PFSK-1 (cell line): Measurements from ENCODE around the gene CYSRT1. TPM values are rescaled to one million over a fixed set of nuclear protein-coding genes. Genes with fewer than 3 reads are reported as not detected.

Source experiments
- FOXP2 ChIP-seq: optimal IDR thresholded peaks from 2 replicates; pipeline ENCODE3; 2011; ENCODE audit warnings: borderline replicate concordance, control low read depth, inconsistent platforms; ENCODE audit not compliant: insufficient read depth; ENCODE audit errors: extremely low read length, extremely low read depth
- POLR2AphosphoS5 ChIP-seq: IDR thresholded peaks from 2 replicates; pipeline ENCODE4 v1.6.1; 2012; ENCODE audit warnings: low read depth, mild to moderate bottlenecking, control low read depth, low read length, moderate library complexity
- REST ChIP-seq, 2 experiments: IDR thresholded peaks; 2 replicates each; pipeline versions ENCODE4 v1.6.1 to v1.8.0; 2011 to 2012; ENCODE audit warnings: low read depth in 2 of 2, low read length in 2 of 2, control low read depth in 1 of 2, inconsistent platforms in 1 of 2, mild to moderate bottlenecking in 1 of 2, moderate library complexity in 1 of 2; ENCODE audit not compliant: insufficient read depth in 1 of 2
- SIN3A ChIP-seq: IDR thresholded peaks from 2 replicates; pipeline ENCODE4 v1.6.1; 2012; ENCODE audit warnings: mild to moderate bottlenecking, low read length, moderate library complexity, borderline replicate concordance; ENCODE audit not compliant: insufficient read depth
- TAF1 ChIP-seq: IDR thresholded peaks from 2 replicates; pipeline ENCODE4 v1.6.1; 2012; ENCODE audit warnings: low read length, control low read depth, borderline replicate concordance; ENCODE audit not compliant: insufficient read depth
- polyA plus RNA-seq: library from polyadenylated mRNA; unstranded; fragments of >200 nt; gene quantifications from one replicate; pipeline ENCODE4 v1.2.1, GENCODE V29; 2012; ENCODE audit warnings: low read depth, missing spikeins; ENCODE audit not compliant: insufficient read length

The CYSRT1 gene
- polyA plus RNA-seq = 1.7 TPM

- TF ChIP-seq TAF1 (no peak), REST (IDR thresholded peaks at IDR 0.05; ENCODE audit: insufficient read depth in 1 of 2, low read depth in 2 of 2, low read length in 2 of 2) (no peak), FOXP2 (no peak), POLR2AphosphoS5 (no peak), SIN3A (no peak)
These were observed at the start of gene CYSRT1 for GRCh38 chr9:137224830-137225694. CYSRT1 (plus strand) TSS chr9:137225174; CDS start chr9:137225622, 448 bp downstream.

- TF ChIP-seq POLR2AphosphoS5 = no peak
- TF ChIP-seq FOXP2 = no peak
- no peak for TF ChIP-seq TAF1
- TF ChIP-seq SIN3A = no peak
- TF ChIP-seq REST (IDR thresholded peaks at IDR 0.05; ENCODE audit: insufficient read depth in 1 of 2, low read depth in 2 of 2, low read length in 2 of 2) = no peak
These were observed 49.5 kb upstream of the CYSRT1 start for GRCh38 chr9:137175345-137175961.

- TF ChIP-seq REST (IDR thresholded peaks at IDR 0.05; ENCODE audit: insufficient read depth in 1 of 2, low read depth in 2 of 2, low read length in 2 of 2) = no peak
- no peak for TF ChIP-seq FOXP2
- no peak for TF ChIP-seq TAF1
- no peak for TF ChIP-seq SIN3A
- TF ChIP-seq POLR2AphosphoS5 = no peak
These were observed 48.4 kb upstream of the CYSRT1 start for GRCh38 chr9:137176302-137177182.

GRCh38 chr9:137178201-137178938, 46.6 kb upstream of the CYSRT1 start:
- TF ChIP-seq FOXP2 (no peak), REST (IDR thresholded peaks at IDR 0.05; ENCODE audit: insufficient read depth in 1 of 2, low read depth in 2 of 2, low read length in 2 of 2) (peak in 1 of 2 experiments; percentile 57; a peak in 1 of 4 replicates)
